Measurements from ENCODE around the gene E2F4. TPM values are rescaled to one million over a fixed set of nuclear protein-coding genes. Genes with fewer than 3 reads are reported as not detected.
A peak's percentile ranks its signal among the peaks of the same experiment; 100 is the strongest.

E2F4 gene
- total and polyA plus RNA-seq, 10 of the 15 experiments (the other 5 are each of a cell fraction or from before 2014, with no cell fraction given), result 11.7 to 132 (median 95.9) TPM

DNA sequence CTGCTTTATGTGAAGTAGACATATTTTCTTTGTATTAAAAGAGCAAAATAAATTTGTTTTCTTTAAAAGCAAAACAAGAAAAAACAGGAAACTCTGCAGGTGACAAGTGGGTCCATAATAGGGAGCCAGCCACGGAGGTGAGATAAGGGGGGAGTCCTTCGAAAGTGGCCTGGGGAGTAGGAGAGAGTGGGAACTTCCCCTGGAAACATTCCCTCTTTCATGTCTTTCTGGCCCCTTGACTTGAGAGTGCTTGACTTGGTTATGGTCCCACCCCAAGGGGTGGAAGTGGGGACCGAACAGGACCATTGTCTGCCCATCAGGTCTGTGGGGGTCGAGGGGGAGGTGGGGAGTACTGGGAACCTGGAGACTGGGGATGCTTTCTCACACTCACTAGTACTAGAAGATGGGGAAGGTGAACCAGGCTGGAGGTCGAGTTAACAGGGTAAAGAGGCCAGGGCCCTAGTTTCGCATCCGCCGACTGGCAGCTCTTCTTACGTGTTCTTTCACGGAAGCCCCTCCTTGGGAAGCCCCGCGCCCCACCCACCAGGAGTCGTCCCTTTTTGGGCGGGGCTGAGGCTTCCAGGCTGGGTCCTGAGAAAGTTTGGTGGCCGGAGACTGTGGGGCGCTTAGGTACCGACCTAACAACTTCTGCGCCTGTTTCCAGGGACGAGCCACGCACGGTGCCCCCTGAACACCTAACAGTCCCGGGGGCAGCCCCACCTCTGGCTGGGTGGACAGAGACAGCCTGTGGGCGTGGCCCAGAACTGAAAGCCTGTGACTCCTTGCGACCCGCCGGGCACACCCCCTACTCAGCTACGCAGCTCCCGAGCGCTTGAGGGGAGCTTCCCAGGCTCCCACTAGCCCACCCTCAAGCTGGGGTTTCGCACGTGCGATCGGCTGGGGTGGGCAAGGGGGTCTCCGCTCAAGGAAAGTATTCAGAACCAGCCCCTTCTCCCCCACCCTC is 33.0 kb upstream of the E2F4 start (continued):
- peak; percentile 39 for TF ChIP-seq IKZF1 (conservative IDR thresholded peaks at IDR 0.05)
- no peak for TF ChIP-seq ZSCAN29 (IDR thresholded peaks at IDR 0.05)
- no peak for TF ChIP-seq STAT1 (conservative IDR thresholded peaks at IDR 0.05)
- TF ChIP-seq, protein P1, sequence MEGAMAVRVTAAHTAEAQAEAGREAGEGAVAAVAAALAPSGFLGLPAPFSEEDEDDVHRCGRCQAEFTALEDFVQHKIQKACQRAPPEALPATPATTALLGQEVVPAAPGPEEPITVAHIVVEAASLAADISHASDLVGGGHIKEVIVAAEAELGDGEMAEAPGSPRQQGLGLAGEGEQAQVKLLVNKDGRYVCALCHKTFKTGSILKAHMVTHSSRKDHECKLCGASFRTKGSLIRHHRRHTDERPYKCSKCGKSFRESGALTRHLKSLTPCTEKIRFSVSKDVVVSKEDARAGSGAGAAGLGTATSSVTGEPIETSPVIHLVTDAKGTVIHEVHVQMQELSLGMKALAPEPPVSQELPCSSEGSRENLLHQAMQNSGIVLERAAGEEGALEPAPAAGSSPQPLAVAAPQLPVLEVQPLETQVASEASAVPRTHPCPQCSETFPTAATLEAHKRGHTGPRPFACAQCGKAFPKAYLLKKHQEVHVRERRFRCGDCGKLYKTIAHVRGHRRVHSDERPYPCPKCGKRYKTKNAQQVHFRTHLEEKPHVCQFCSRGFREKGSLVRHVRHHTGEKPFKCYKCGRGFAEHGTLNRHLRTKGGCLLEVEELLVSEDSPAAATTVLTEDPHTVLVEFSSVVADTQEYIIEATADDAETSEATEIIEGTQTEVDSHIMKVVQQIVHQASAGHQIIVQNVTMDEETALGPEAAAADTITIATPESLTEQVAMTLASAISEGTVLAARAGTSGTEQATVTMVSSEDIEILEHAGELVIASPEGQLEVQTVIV (IDR thresholded peaks at IDR 0.05; ENCODE audit: borderline replicate concordance, partially characterized antibody), result no peak
- no peak for TF ChIP-seq HDAC6 (IDR thresholded peaks at IDR 0.05; ENCODE audit: unreplicated experiment)
- no peak for TF ChIP-seq CREM (IDR thresholded peaks at IDR 0.05; ENCODE audit: low read depth)
- TF ChIP-seq ATF7 (IDR thresholded peaks at IDR 0.05; ENCODE audit: low read depth), result no peak; the same call in 1 of the 2 replicates
- no peak for TF ChIP-seq KAT2A (conservative IDR thresholded peaks at IDR 0.05; ENCODE audit: control insufficient read depth, low read depth, low read length)
- TF ChIP-seq, protein P2, sequence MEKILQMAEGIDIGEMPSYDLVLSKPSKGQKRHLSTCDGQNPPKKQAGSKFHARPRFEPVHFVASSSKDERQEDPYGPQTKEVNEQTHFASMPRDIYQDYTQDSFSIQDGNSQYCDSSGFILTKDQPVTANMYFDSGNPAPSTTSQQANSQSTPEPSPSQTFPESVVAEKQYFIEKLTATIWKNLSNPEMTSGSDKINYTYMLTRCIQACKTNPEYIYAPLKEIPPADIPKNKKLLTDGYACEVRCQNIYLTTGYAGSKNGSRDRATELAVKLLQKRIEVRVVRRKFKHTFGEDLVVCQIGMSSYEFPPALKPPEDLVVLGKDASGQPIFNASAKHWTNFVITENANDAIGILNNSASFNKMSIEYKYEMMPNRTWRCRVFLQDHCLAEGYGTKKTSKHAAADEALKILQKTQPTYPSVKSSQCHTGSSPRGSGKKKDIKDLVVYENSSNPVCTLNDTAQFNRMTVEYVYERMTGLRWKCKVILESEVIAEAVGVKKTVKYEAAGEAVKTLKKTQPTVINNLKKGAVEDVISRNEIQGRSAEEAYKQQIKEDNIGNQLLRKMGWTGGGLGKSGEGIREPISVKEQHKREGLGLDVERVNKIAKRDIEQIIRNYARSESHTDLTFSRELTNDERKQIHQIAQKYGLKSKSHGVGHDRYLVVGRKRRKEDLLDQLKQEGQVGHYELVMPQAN (conservative IDR thresholded peaks at IDR 0.05), result no peak
- TF ChIP-seq FOXK2 (IDR thresholded peaks at IDR 0.05), result no peak
- TF ChIP-seq TAF1 (IDR thresholded peaks at IDR 0.05; ENCODE audit: borderline replicate concordance, low read depth, low read length), result no peak
- TF ChIP-seq, protein P3, sequence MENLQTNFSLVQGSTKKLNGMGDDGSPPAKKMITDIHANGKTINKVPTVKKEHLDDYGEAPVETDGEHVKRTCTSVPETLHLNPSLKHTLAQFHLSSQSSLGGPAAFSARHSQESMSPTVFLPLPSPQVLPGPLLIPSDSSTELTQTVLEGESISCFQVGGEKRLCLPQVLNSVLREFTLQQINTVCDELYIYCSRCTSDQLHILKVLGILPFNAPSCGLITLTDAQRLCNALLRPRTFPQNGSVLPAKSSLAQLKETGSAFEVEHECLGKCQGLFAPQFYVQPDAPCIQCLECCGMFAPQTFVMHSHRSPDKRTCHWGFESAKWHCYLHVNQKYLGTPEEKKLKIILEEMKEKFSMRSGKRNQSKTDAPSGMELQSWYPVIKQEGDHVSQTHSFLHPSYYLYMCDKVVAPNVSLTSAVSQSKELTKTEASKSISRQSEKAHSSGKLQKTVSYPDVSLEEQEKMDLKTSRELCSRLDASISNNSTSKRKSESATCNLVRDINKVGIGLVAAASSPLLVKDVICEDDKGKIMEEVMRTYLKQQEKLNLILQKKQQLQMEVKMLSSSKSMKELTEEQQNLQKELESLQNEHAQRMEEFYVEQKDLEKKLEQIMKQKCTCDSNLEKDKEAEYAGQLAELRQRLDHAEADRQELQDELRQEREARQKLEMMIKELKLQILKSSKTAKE (IDR thresholded peaks at IDR 0.05; ENCODE audit: low read depth, poor library complexity, severe bottlenecking), result no peak
- no peak for TF ChIP-seq FOS (IDR thresholded peaks at IDR 0.05; ENCODE audit: borderline replicate concordance, extremely low read depth, insufficient read length)
- TF ChIP-seq, protein P4, sequence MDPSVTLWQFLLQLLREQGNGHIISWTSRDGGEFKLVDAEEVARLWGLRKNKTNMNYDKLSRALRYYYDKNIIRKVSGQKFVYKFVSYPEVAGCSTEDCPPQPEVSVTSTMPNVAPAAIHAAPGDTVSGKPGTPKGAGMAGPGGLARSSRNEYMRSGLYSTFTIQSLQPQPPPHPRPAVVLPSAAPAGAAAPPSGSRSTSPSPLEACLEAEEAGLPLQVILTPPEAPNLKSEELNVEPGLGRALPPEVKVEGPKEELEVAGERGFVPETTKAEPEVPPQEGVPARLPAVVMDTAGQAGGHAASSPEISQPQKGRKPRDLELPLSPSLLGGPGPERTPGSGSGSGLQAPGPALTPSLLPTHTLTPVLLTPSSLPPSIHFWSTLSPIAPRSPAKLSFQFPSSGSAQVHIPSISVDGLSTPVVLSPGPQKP (IDR thresholded peaks at IDR 0.05; ENCODE audit: low read depth, low read length), result no peak
- TF ChIP-seq, protein P5, sequence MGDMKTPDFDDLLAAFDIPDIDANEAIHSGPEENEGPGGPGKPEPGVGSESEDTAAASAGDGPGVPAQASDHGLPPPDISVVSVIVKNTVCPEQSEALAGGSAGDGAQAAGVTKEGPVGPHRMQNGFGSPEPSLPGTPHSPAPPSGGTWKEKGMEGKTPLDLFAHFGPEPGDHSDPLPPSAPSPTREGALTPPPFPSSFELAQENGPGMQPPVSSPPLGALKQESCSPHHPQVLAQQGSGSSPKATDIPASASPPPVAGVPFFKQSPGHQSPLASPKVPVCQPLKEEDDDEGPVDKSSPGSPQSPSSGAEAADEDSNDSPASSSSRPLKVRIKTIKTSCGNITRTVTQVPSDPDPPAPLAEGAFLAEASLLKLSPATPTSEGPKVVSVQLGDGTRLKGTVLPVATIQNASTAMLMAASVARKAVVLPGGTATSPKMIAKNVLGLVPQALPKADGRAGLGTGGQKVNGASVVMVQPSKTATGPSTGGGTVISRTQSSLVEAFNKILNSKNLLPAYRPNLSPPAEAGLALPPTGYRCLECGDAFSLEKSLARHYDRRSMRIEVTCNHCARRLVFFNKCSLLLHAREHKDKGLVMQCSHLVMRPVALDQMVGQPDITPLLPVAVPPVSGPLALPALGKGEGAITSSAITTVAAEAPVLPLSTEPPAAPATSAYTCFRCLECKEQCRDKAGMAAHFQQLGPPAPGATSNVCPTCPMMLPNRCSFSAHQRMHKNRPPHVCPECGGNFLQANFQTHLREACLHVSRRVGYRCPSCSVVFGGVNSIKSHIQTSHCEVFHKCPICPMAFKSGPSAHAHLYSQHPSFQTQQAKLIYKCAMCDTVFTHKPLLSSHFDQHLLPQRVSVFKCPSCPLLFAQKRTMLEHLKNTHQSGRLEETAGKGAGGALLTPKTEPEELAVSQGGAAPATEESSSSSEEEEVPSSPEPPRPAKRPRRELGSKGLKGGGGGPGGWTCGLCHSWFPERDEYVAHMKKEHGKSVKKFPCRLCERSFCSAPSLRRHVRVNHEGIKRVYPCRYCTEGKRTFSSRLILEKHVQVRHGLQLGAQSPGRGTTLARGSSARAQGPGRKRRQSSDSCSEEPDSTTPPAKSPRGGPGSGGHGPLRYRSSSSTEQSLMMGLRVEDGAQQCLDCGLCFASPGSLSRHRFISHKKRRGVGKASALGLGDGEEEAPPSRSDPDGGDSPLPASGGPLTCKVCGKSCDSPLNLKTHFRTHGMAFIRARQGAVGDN (IDR thresholded peaks at IDR 0.05), result peak; percentile 40
